MCF 10A (cell line): Measurements from ENCODE around the gene CRTC1. TPM values are rescaled to one million over a fixed set of nuclear protein-coding genes. Genes with fewer than 3 reads are reported as not detected.
"Not testable (repeated sequence)": the region's sequence is repeated elsewhere in the genome, so short reads cannot be mapped to it uniquely, and the experiment has no call there.

Experiments
- BruUV-seq: library from RNA; stranded (reverse); fragments of 400-500 nt; replicated peaks from 2 replicates; lab custom pipeline; 2021; lab: Mats Ljungman, UMichigan
- CTCF ChIA-PET: fragments of 300-600 bp; sonication (Branson Sonifier 250); formaldehyde crosslinking; extraction: SDS; loops from one replicate; lab custom pipeline; 2021; ENCODE audit warnings: antibody characterized with exemption, inconsistent platforms; lab: Yijun Ruan, JAX
- POLR2A ChIA-PET: fragments of 300-600, 350-650 bp; sonication (Branson Sonifier 250); formaldehyde crosslinking; extraction: SDS; loops from one replicate; lab custom pipeline; 2020; ENCODE audit warnings: antibody characterized with exemption, inconsistent platforms; lab: Yijun Ruan, JAX
- DNase-seq: peaks from one replicate; pipeline ENCODE4 v3.0.0-alpha.2; 2018; ENCODE audit not compliant: unreplicated experiment
- H3K27ac Mint-ChIP-seq: one replicate; pipeline ENCODE4 v1.8.0; 2022; ENCODE audit warnings: mild to moderate bottlenecking, low read depth, mixed read lengths; ENCODE audit not compliant: unreplicated experiment
- H3K27me3 Mint-ChIP-seq: one replicate; pipeline ENCODE4 v1.8.0; 2022; ENCODE audit warnings: mixed read lengths; ENCODE audit not compliant: insufficient read depth, unreplicated experiment
- H3K36me3 Mint-ChIP-seq: one replicate; pipeline ENCODE4 v1.8.0; 2022; ENCODE audit warnings: mild to moderate bottlenecking, moderate library complexity, mixed read lengths; ENCODE audit not compliant: insufficient read depth, unreplicated experiment
- H3K4me1 Mint-ChIP-seq: one replicate; pipeline ENCODE4 v1.8.0; 2022; ENCODE audit warnings: mixed read lengths; ENCODE audit not compliant: insufficient read depth, unreplicated experiment
- H3K4me3 Mint-ChIP-seq: one replicate; pipeline ENCODE4 v1.8.0; 2022; ENCODE audit warnings: mild to moderate bottlenecking, moderate library complexity, mixed read lengths; ENCODE audit not compliant: unreplicated experiment
- H3K9me3 Mint-ChIP-seq: one replicate; pipeline ENCODE4 v1.8.0; 2022; ENCODE audit warnings: mixed read lengths; ENCODE audit not compliant: unreplicated experiment
- intact Hi-C: fragments of 100-400 bp; cut with micrococcal nuclease; formaldehyde crosslinking; loops from 2 replicates; pipeline ENCODE4 v1.14.1; 2022
- total RNA-seq: library from RNA; stranded (reverse); gene quantifications from 2 replicates; pipeline ENCODE4 v1.2.3, GENCODE V29; 2022
- TF ChIP-seq, protein P1 (sequence below): fragments of 200-600 bp; IDR thresholded peaks from one replicate; pipeline ENCODE4 v1.8.0; 2022; ENCODE audit warnings: antibody characterized with exemption, mild to moderate bottlenecking; ENCODE audit not compliant: unreplicated experiment

CRTC1 gene
- total RNA-seq, 1 experiment from 2014 or later = 11.1 TPM

DNA sequence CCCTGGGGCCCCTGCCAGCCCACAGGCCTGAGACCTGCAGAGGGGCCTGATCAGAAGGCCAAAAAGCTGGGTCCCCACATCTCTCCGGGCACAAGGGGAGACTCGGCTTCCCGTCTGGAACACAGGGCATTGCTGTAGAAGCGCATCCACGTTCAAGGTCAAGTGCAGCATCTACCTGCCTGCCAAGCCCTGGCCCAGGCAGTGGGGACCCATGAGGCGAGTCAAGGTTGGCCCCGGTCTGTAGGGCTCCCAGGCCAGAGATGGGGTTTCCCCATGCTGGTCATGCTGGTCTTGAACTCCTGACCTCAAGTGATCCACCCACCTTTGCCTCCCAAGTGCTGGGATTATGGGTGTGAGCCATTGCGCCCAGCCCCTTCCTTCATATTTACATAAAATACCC is 121.2 kb downstream of the CRTC1 start:
- Mint-ChIP-seq H3K4me1 (no peaks in the 10 kb centered on the region), H3K27me3 (no peaks in the 10 kb centered on the region), H3K4me3 (no peak overlapping the region), H3K9me3 (no peaks in the 10 kb centered on the region), H3K36me3 (no peaks in the 10 kb centered on the region), H3K27ac (no peak overlapping the region)
- no peak for DNase-seq
- POLR2A ChIA-PET = no interaction called here
- intact Hi-C loops = no loop called here
- CTCF ChIA-PET = no interaction called here
- TF ChIP-seq, protein P1, sequence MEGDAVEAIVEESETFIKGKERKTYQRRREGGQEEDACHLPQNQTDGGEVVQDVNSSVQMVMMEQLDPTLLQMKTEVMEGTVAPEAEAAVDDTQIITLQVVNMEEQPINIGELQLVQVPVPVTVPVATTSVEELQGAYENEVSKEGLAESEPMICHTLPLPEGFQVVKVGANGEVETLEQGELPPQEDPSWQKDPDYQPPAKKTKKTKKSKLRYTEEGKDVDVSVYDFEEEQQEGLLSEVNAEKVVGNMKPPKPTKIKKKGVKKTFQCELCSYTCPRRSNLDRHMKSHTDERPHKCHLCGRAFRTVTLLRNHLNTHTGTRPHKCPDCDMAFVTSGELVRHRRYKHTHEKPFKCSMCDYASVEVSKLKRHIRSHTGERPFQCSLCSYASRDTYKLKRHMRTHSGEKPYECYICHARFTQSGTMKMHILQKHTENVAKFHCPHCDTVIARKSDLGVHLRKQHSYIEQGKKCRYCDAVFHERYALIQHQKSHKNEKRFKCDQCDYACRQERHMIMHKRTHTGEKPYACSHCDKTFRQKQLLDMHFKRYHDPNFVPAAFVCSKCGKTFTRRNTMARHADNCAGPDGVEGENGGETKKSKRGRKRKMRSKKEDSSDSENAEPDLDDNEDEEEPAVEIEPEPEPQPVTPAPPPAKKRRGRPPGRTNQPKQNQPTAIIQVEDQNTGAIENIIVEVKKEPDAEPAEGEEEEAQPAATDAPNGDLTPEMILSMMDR = no peak
- no TSS peak for BruUV-seq

DNA sequence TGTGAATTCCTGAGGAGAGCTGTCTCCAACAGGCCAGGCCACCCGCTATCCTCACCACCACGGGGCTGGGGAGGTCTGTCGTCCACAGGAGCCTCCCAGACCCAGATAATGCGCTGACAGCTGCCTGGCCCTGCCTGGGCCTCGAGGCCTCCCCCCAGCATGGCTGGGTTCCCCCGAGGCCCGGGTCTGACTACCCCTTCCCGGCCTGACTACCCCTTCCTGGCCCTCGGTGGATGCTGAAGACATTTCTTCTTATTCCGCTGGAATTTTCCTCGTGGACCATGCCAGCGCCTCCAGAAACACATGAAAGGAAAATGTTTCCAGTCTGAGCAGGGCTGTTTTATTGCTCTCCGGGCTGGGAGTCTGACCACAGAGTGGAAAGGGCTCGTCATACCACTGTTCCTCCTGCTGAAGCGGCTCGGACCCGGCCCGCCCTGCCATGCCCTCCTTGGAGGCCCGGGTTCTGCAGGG is 124.4 kb downstream of the CRTC1 start:
- H3K27ac Mint-ChIP-seq = no peak overlapping the region
- no peak for DNase-seq
- TF ChIP-seq, protein P1 = no peak
- no peaks in the 10 kb centered on the region for H3K36me3 Mint-ChIP-seq
- BruUV-seq = no TSS peak
- H3K4me3 Mint-ChIP-seq = no peak overlapping the region
- no peaks in the 10 kb centered on the region for H3K4me1 Mint-ChIP-seq
- POLR2A ChIA-PET = no interaction called here
- no peaks in the 10 kb centered on the region for H3K27me3 Mint-ChIP-seq
- CTCF ChIA-PET = interaction anchor here (1.1 to 2.2 kb wide), 2 partner anchors 39 to 284 kb away, joined by 3 to 14 read pairs; no protein-coding TSS in a partner anchor
- no peaks in the 10 kb centered on the region for H3K9me3 Mint-ChIP-seq
- intact Hi-C loops = no loop called here

DNA sequence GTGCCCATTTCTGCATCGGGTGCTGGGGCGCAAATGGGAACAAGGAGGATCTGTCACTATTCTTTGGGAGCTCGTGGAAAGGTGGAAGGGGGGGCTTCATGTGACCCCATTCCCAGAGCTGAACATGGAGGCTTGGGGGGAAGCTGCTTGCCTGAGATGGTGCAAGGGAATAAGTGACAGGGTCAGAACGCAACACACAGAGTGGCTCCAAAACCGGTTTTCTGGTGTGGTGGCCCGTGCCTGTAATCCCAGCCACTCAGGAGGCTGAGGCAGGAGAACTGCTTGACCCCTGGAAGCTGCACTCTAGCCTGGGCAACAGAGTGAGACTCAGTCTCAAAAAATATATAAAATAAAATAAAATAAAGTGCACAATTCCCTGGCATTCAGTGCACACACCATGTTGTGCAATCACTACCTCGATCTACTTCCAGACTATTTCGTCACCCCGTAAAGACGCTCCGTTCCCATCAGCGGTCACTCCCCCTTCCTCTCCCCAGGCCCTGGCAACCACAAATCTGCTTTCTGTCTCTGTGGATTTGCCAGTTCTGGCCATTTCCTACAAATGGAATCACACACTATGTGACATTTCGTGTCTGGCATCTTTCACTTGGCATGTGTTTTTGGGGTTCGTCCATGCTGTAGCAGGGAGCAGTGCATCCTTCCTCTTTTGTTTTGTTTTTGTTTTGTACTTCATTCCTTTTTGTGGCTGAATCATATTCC is 125.8 kb downstream of the CRTC1 start:
- TF ChIP-seq, protein P1 = no peak
- CTCF ChIA-PET = interaction anchor here (0.7 kb wide), 1 partner anchor 26 kb away, joined by 4 read pairs; no protein-coding TSS in a partner anchor
- POLR2A ChIA-PET = interaction anchor here (0.7 kb wide), 1 partner anchor 70 kb away, joined by 3 read pairs; no protein-coding TSS in a partner anchor
- Mint-ChIP-seq H3K27ac (peak overlapping the region; percentile 81), H3K36me3 (no peaks in the 10 kb centered on the region), H3K4me1 (no peaks in the 10 kb centered on the region), H3K27me3 (no peaks in the 10 kb centered on the region), H3K9me3 (no peaks in the 10 kb centered on the region), H3K4me3 (peak overlapping the region; percentile 10)
- intact Hi-C loops = no loop called here
- DNase-seq = peak; percentile 91
- no TSS peak for BruUV-seq

DNA sequence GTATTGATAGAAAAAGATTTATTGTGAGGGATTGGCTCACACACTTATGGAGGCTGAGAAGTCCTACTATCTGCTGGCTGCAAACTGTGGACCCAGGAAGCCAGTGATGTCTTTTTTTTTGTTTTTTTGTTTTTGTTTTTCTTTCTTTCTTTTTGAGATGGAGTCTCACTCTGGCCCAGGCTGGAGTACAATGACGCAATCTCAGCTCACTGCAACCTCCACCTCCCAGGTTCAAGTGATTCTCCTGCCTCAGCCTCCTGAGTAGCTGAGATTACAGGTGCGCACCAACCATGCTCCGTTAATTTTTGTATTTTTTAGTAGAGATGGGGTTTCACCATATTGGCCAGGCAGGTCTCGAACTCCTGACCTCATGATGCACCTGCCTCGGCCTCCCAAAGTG is 128.2 kb downstream of the CRTC1 start:
- BruUV-seq, H3K4me1 Mint-ChIP-seq, intact Hi-C loops, DNase-seq, H3K36me3 Mint-ChIP-seq, H3K9me3 Mint-ChIP-seq, H3K4me3 Mint-ChIP-seq, H3K27me3 Mint-ChIP-seq: not testable (repeated sequence)
- POLR2A ChIA-PET = interaction anchor here (1.3 kb wide), 1 partner anchor 20 kb away, joined by 8 read pairs; the partner anchor contains the start of gene UPF1
- H3K27ac Mint-ChIP-seq = peak overlapping the region; percentile 16
- CTCF ChIA-PET = interaction anchor here (0.7 to 1.0 kb wide), 2 partner anchors 147 to 533 kb away, joined by 3 read pairs; no protein-coding TSS in a partner anchor
